Gastrocnemius medialis (tissue), 4 donors: ENCODE data around the gene PHACTR3. TPM values are rescaled to one million over a fixed set of nuclear protein-coding genes. Genes with fewer than 3 reads are reported as not detected.

Experiments
- ATAC-seq, 2 donors: fragments of 150-250 bp; one replicate each; pipeline ENCODE4 v1.9.1; 2016
- DNase-seq, 2 donors: peaks; one replicate each; pipeline ENCODE4 v3.0.0-alpha.2; 2019
- H3K27ac ChIP-seq, 4 donors: fragments of 200-600 bp; sonication (generic); 1 replicate in 1 of 4; 2 replicates in 3 of 4; pipeline ENCODE4 v1.5.1; 2016 to 2018; ENCODE audit warnings: mild to moderate bottlenecking in 2 of 4, moderate library complexity in 1 of 4
- H3K27me3 ChIP-seq, 3 donors: fragments of 200-600 bp; sonication (generic) in 2 of 3; 1 replicate in 1 of 3; 2 replicates in 2 of 3; pipeline versions ENCODE4 v1.5.1 to v1.6.0; 2016 to 2019; ENCODE audit warnings: mild to moderate bottlenecking in 1 of 3, moderate library complexity in 1 of 3
- H3K36me3 ChIP-seq, 2 donors: fragments of 200-600 bp; sonication (generic) in 1 of 2; one replicate each; pipeline ENCODE4 v1.5.1; 2017 to 2018
- H3K4me1 ChIP-seq, 2 donors: fragments of 200-600 bp; sonication (generic) in 1 of 2; one replicate each; pipeline ENCODE4 v1.5.1; 2016 to 2017; ENCODE audit warnings: mild to moderate bottlenecking in 2 of 2
- H3K4me3 ChIP-seq, 4 donors: fragments of 200-600 bp; sonication (generic) in 3 of 4; 1 replicate in 1 of 4; 2 replicates in 3 of 4; pipeline ENCODE4 v1.5.1; 2016 to 2019; ENCODE audit warnings: mild to moderate bottlenecking in 2 of 4
- H3K9me3 ChIP-seq, 3 donors: fragments of 200-600 bp; sonication (generic) in 2 of 3; 1 replicate in 1 of 3; 2 replicates in 2 of 3; pipeline ENCODE4 v1.5.1; 2016 to 2019
- POLR2A ChIP-seq, 2 donors: fragments of 450-650 bp; IDR thresholded peaks; one replicate each; pipeline ENCODE4 v1.6.1; 2017; ENCODE audit warnings: antibody characterized with exemption in 2 of 2, mild to moderate bottlenecking in 2 of 2, moderate library complexity in 2 of 2
- in situ Hi-C, 4 donors: fragments of 200-750 bp; cut with MboI; loops; one replicate each; pipeline versions ENCODE4 v1.15.0 to v1.8.0; 2017; ENCODE audit warnings: low sequenced_read_pairs in 4 of 4
- intact Hi-C: fragments of 100-400 bp; cut with DNase I; formaldehyde crosslinking; loops from one replicate; pipeline ENCODE4 v1.15.1; 2023; ENCODE audit warnings: low total_unique reads
- total RNA-seq, 4 donors: library from RNA; depleted of rRNA; stranded (reverse); fragments of >200 nt; gene quantifications; one replicate each; pipeline versions ENCODE4 v1.1.0 to v1.2.3, GENCODE V29; 2016
- TF ChIP-seq, protein P1 (sequence below), 5 experiments: fragments of 450-650 bp in 3 of 5; fragments of 200-600 bp in 2 of 5; sonication (generic) in 2 of 5; IDR thresholded peaks in 4 of 5; conservative IDR thresholded peaks in 1 of 5; 1 replicate in 4 of 5; 2 replicates in 1 of 5; pipeline ENCODE4 v1.5.1; 2016 to 2019; ENCODE audit warnings: antibody characterized with exemption in 5 of 5, mild to moderate bottlenecking in 3 of 5, moderate library complexity in 3 of 5

Gene PHACTR3
- total RNA-seq, 4 donors from 2014 or later = 0.24 to 1.1 (median 0.59) TPM; not detected in 1

DNA sequence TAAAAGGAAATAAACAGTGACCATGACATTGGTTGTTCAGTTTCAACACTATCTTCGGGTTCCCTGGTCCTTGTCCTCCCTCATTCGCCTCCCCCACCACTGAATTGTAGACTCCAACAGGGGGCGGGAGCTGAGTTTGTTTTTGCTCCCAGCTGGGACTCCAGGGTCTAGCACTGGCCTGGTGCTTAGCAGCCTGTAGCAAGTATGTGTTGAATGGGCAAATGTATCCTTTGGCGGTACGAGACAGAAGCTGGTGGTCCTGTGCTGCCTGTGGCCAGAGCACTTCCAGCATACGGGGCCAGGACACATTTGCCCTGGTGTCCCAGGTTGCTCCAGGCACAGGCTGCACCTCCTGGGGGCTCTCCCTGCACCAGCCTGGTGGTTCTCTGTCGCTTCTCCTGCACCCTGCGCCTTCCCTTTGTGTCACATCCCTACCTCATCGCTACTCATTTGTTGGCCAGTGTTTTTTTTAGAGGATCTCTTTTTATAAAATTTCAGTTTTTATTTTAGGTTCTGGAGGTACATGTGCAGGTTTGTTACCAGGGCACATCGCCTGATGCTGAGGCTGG lies 40.1 kb downstream of the PHACTR3 start:
- intact Hi-C loops (no loop called here), in situ Hi-C loops (no loop called here)
- H3K27me3 ChIP-seq = no peaks in the 10 kb centered on the region
- TF ChIP-seq, protein P1, sequence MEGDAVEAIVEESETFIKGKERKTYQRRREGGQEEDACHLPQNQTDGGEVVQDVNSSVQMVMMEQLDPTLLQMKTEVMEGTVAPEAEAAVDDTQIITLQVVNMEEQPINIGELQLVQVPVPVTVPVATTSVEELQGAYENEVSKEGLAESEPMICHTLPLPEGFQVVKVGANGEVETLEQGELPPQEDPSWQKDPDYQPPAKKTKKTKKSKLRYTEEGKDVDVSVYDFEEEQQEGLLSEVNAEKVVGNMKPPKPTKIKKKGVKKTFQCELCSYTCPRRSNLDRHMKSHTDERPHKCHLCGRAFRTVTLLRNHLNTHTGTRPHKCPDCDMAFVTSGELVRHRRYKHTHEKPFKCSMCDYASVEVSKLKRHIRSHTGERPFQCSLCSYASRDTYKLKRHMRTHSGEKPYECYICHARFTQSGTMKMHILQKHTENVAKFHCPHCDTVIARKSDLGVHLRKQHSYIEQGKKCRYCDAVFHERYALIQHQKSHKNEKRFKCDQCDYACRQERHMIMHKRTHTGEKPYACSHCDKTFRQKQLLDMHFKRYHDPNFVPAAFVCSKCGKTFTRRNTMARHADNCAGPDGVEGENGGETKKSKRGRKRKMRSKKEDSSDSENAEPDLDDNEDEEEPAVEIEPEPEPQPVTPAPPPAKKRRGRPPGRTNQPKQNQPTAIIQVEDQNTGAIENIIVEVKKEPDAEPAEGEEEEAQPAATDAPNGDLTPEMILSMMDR (IDR thresholded peaks at IDR 0.05 in 4 of 5, conservative IDR thresholded peaks at IDR 0.05 in 1 of 5) = no peak
- no peak for TF ChIP-seq POLR2A (IDR thresholded peaks at IDR 0.05)
- no peak for DNase-seq
- no peak for ATAC-seq
- no peaks in the 10 kb centered on the region for H3K9me3 ChIP-seq
- H3K27ac ChIP-seq = no peak overlapping the region
- H3K4me3 ChIP-seq = no peak overlapping the region
- no peaks in the 10 kb centered on the region for H3K36me3 ChIP-seq
- no peaks in the 10 kb centered on the region for H3K4me1 ChIP-seq

DNA sequence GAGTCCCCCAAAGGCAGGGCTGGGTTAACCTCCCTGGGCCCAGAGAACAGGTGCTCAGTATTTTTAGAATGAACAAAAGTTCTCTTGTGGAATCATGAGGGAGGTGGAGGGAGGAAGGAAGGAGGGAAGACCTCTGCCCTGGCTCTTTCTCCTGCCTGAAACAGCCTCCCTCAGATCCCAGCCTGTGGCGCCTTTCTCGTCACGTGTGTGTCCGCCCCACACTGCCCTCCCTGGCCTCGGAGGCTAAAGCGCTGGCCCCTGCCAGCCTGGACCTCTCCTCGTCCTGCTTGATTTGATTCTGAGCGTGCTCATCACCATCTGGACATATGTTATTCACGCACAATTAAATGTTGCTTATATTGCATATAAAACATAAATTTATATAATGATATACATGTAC lies 40.9 kb downstream of the PHACTR3 start:
- Histone ChIP-seq H3K4me3 (no peak overlapping the region), H3K27me3 (no peaks in the 10 kb centered on the region), H3K4me1 (no peaks in the 10 kb centered on the region), H3K27ac (no peak overlapping the region), H3K36me3 (no peaks in the 10 kb centered on the region), H3K9me3 (no peaks in the 10 kb centered on the region)
- in situ Hi-C loops = no loop called here
- DNase-seq (no peak), ATAC-seq (no peak)
- TF ChIP-seq POLR2A (IDR thresholded peaks at IDR 0.05) = no peak
- TF ChIP-seq, protein P1 (IDR thresholded peaks at IDR 0.05 in 4 of 5, conservative IDR thresholded peaks at IDR 0.05 in 1 of 5) = no peak
- intact Hi-C loops = no loop called here

DNA sequence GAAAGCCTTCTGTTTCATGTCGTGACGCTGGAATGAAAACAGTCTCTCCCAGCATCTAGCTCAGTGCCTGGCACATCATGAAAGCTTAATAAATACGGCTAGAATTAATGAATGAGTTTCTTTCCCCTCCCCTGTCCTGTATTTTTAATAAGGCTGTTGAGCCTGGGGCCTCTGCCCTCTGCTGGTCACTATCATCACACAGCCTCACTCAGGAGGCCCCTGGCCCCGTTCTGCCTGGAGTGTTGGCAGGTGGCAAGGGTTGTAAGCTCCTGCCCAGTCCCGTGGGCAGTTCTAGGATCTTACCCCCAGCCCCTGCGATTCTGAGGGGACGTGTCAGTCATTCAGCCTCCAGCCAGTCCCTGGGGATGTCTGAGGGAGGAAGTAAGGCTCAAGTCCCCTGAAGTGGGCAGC lies 41.4 kb downstream of the PHACTR3 start:
- Histone ChIP-seq H3K4me1 (no peaks in the 10 kb centered on the region), H3K36me3 (no peaks in the 10 kb centered on the region), H3K27ac (no peak overlapping the region), H3K27me3 (no peaks in the 10 kb centered on the region), H3K9me3 (no peaks in the 10 kb centered on the region), H3K4me3 (no peak overlapping the region)
- DNase-seq (no peak), ATAC-seq (no peak)
- no peak for TF ChIP-seq POLR2A (IDR thresholded peaks at IDR 0.05)
- TF ChIP-seq, protein P1 (IDR thresholded peaks at IDR 0.05 in 4 of 5, conservative IDR thresholded peaks at IDR 0.05 in 1 of 5) = no peak
- intact Hi-C loops (no loop called here), in situ Hi-C loops (no loop called here)

DNA sequence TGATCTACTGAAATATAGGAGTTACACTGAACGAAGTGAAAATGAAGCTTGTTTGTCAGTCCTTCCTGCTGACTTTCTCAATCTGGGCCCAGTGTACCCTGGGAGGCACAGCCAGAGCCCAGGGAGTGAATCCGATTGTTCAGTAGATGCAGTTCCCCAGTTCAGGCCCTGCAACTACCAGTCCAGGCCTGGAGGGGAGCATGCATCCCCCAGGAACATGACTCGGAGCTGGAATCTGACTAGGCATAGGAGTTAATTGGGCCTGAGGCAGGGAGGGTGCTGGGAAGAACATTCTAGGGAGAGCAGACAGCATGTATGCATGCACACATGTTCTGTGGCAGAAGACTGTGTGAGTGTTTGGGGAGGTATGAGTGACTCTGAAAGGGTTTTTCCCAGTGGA lies 42.1 kb downstream of the PHACTR3 start:
- no peaks in the 10 kb centered on the region for H3K9me3 ChIP-seq
- no peaks in the 10 kb centered on the region for H3K4me1 ChIP-seq
- H3K27me3 ChIP-seq = no peaks in the 10 kb centered on the region
- no peak for DNase-seq
- no peak for ATAC-seq
- no peak overlapping the region for H3K4me3 ChIP-seq
- H3K36me3 ChIP-seq = no peaks in the 10 kb centered on the region
- in situ Hi-C loops (no loop called here), intact Hi-C loops (no loop called here)
- TF ChIP-seq, protein P1 (IDR thresholded peaks at IDR 0.05 in 4 of 5, conservative IDR thresholded peaks at IDR 0.05 in 1 of 5) = no peak
- no peak for TF ChIP-seq POLR2A (IDR thresholded peaks at IDR 0.05)
- no peak overlapping the region for H3K27ac ChIP-seq

DNA sequence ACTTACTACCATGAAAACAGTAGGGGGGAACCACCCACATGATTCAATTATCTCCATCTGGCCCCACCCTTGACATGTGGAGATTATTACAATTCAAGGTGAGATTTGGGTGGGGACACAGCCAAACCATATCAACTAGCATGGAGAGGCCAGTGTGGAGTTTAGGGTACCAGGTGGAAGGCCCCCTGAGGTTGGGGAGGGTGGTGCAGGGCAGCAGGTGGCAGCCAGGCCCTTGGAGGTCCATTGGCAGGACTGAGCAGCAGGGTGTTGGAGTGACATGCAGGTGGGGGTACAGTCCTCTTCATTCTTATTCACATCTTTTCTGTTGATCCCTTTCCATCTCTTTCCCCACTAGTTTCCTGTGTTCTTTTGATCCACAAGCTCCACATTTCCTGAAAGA lies 42.9 kb downstream of the PHACTR3 start:
- H3K36me3 ChIP-seq = no peaks in the 10 kb centered on the region
- no peak for ATAC-seq
- no peaks in the 10 kb centered on the region for H3K27me3 ChIP-seq
- no peak for DNase-seq
- TF ChIP-seq POLR2A (IDR thresholded peaks at IDR 0.05) = no peak
- TF ChIP-seq, protein P1 (IDR thresholded peaks at IDR 0.05 in 4 of 5, conservative IDR thresholded peaks at IDR 0.05 in 1 of 5) = no peak
- in situ Hi-C loops (no loop called here), intact Hi-C loops (no loop called here)
- no peaks in the 10 kb centered on the region for H3K9me3 ChIP-seq
- no peaks in the 10 kb centered on the region for H3K4me1 ChIP-seq
- no peak overlapping the region for H3K4me3 ChIP-seq
- H3K27ac ChIP-seq = no peak overlapping the region
